WTC11 (cell line): ENCODE measurements around the gene CPVL. TPM values are rescaled to one million over a fixed set of nuclear protein-coding genes. Genes with fewer than 3 reads are reported as not detected.

ENCODE experiments used
- CREB1 ChIP-seq: sonication (generic); formaldehyde crosslinking; IDR thresholded peaks from 2 replicates; pipeline ENCODE4 v1.8.0; 2023; ENCODE audit warnings: mild to moderate bottlenecking, missing genetic modification reagents
- CREM ChIP-seq: sonication (generic); formaldehyde crosslinking; IDR thresholded peaks from 2 replicates; pipeline ENCODE4 v1.8.1; 2022; ENCODE audit warnings: mild to moderate bottlenecking, missing genetic modification reagents, moderate library complexity
- GABPB1 ChIP-seq: sonication (generic); formaldehyde crosslinking; IDR thresholded peaks from 2 replicates; pipeline ENCODE4 v1.8.1; 2023; ENCODE audit warnings: mild to moderate bottlenecking, missing genetic modification reagents
- JAZF1 ChIP-seq: fragments of 250-450 bp; sonication (Bioruptor Pico); IDR thresholded peaks from 2 replicates; pipeline ENCODE4 v1.9.0; 2021; ENCODE audit warnings: moderate library complexity, mild to moderate bottlenecking, inconsistent platforms
- NFATC4 ChIP-seq: fragments of 250-450 bp; sonication (Bioruptor Pico); IDR thresholded peaks from 2 replicates; pipeline ENCODE4 v1.9.0; 2021; ENCODE audit warnings: mild to moderate bottlenecking
- SP1 ChIP-seq: sonication (generic); formaldehyde crosslinking; conservative IDR thresholded peaks from 2 replicates; pipeline ENCODE4 v1.8.1; 2022; ENCODE audit warnings: missing genetic modification reagents
- ZBTB21 ChIP-seq: sonication (generic); formaldehyde crosslinking; IDR thresholded peaks from 2 replicates; pipeline ENCODE4 v1.8.1; 2023; ENCODE audit warnings: mild to moderate bottlenecking, missing genetic modification reagents, borderline replicate concordance
- ZNF121 ChIP-seq: sonication (generic); formaldehyde crosslinking; IDR thresholded peaks from 2 replicates; pipeline ENCODE4 v1.8.0; 2023; ENCODE audit warnings: missing genetic modification reagents
- ZNF138 ChIP-seq: sonication (generic); formaldehyde crosslinking; conservative IDR thresholded peaks from 2 replicates; pipeline ENCODE4 v1.8.1; 2022; ENCODE audit warnings: mild to moderate bottlenecking, moderate library complexity, missing genetic modification reagents
- ZNF232 ChIP-seq: sonication (generic); formaldehyde crosslinking; IDR thresholded peaks from 2 replicates; pipeline ENCODE4 v1.8.0; 2022; ENCODE audit warnings: mild to moderate bottlenecking, missing genetic modification reagents
- total RNA-seq: library from RNA; stranded (reverse); gene quantifications from 3 replicates; pipeline ENCODE4 v1.2.3, GENCODE V29; 2021
- TF ChIP-seq, protein P1 (sequence below): fragments of 250-450 bp; sonication (Bioruptor Pico); IDR thresholded peaks from 2 replicates; pipeline ENCODE4 v1.9.0; 2021; ENCODE audit warnings: mild to moderate bottlenecking, borderline replicate concordance
- TF ChIP-seq, protein P2 (sequence below): sonication (generic); formaldehyde crosslinking; IDR thresholded peaks from 2 replicates; pipeline ENCODE4 v1.8.1; 2022; ENCODE audit warnings: missing genetic modification reagents, borderline replicate concordance
- TF ChIP-seq, protein P3 (sequence below): sonication (generic); formaldehyde crosslinking; IDR thresholded peaks from 2 replicates; pipeline ENCODE4 v1.8.0; 2022; ENCODE audit warnings: mild to moderate bottlenecking, missing genetic modification reagents
- TF ChIP-seq, protein P4 (sequence below): sonication (generic); formaldehyde crosslinking; IDR thresholded peaks from 2 replicates; pipeline ENCODE4 v1.8.0; 2022; ENCODE audit warnings: mild to moderate bottlenecking, missing genetic modification reagents
- TF ChIP-seq, protein P5 (sequence below): sonication (generic); formaldehyde crosslinking; IDR thresholded peaks from 2 replicates; pipeline ENCODE4 v1.8.1; 2023; ENCODE audit warnings: mild to moderate bottlenecking, missing genetic modification reagents, moderate library complexity
- TF ChIP-seq, protein P6 (sequence below): sonication (generic); formaldehyde crosslinking; IDR thresholded peaks from 2 replicates; pipeline ENCODE4 v1.8.1; 2023; ENCODE audit warnings: mild to moderate bottlenecking, missing genetic modification reagents, borderline replicate concordance
- TF ChIP-seq, protein P7 (sequence below): sonication (generic); formaldehyde crosslinking; IDR thresholded peaks from 2 replicates; pipeline ENCODE4 v1.8.0; 2023; ENCODE audit warnings: mild to moderate bottlenecking, missing genetic modification reagents
- TF ChIP-seq, protein P8 (sequence below): fragments of 200-600 bp; IDR thresholded peaks from 2 replicates; pipeline ENCODE4 v1.8.0; 2022; ENCODE audit warnings: antibody characterized with exemption

Gene CPVL
- total RNA-seq, 1 experiment from 2014 or later: 34.2 TPM

DNA sequence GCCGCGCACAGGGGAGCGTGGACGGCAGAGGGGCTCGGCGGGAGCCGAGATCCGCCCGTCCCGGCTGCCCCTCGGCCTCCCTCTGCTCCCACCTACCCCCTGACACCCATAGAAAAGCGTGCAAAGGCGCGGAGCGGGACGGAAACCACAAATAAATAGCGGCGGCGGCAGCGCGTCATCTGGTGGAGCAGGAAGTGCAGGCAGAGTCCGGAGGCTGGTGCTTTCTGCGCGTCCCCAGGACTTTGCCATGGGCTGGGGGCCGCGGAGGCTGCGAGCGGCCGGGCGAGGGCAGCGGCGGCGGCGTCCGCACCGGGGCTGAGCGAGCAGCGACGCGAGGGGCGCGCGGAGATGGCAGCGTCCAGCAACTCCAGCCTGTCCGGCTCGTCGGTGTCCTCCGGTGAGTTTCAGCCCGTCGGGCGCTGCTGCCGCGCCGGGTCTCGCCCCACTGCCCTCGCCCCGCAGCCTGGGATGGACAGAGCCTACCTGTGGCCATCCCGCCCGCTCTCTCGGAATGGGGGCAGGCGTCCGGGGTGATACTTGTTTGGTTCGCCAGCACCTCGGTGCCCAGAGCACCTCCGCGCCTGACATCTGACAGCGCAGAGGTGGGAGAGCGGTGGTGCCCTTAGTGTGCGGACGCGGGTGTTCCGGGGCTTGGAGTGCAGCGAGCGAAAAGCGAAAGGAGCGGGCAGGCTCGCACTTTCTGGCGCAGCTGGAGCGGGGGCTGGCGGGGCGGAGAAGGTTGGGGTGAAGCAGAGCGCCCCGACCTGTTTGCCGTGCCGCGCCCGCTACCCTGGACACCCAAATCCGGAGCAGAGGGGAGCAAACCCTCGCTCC is 48.5 kb upstream of the CPVL start, which contains the start of gene CHN2 (continued):
- TF ChIP-seq, protein P1, sequence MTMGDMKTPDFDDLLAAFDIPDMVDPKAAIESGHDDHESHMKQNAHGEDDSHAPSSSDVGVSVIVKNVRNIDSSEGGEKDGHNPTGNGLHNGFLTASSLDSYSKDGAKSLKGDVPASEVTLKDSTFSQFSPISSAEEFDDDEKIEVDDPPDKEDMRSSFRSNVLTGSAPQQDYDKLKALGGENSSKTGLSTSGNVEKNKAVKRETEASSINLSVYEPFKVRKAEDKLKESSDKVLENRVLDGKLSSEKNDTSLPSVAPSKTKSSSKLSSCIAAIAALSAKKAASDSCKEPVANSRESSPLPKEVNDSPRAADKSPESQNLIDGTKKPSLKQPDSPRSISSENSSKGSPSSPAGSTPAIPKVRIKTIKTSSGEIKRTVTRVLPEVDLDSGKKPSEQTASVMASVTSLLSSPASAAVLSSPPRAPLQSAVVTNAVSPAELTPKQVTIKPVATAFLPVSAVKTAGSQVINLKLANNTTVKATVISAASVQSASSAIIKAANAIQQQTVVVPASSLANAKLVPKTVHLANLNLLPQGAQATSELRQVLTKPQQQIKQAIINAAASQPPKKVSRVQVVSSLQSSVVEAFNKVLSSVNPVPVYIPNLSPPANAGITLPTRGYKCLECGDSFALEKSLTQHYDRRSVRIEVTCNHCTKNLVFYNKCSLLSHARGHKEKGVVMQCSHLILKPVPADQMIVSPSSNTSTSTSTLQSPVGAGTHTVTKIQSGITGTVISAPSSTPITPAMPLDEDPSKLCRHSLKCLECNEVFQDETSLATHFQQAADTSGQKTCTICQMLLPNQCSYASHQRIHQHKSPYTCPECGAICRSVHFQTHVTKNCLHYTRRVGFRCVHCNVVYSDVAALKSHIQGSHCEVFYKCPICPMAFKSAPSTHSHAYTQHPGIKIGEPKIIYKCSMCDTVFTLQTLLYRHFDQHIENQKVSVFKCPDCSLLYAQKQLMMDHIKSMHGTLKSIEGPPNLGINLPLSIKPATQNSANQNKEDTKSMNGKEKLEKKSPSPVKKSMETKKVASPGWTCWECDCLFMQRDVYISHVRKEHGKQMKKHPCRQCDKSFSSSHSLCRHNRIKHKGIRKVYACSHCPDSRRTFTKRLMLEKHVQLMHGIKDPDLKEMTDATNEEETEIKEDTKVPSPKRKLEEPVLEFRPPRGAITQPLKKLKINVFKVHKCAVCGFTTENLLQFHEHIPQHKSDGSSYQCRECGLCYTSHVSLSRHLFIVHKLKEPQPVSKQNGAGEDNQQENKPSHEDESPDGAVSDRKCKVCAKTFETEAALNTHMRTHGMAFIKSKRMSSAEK (CRISPR knock-in tag): no peak
- TF ChIP-seq, protein P2, sequence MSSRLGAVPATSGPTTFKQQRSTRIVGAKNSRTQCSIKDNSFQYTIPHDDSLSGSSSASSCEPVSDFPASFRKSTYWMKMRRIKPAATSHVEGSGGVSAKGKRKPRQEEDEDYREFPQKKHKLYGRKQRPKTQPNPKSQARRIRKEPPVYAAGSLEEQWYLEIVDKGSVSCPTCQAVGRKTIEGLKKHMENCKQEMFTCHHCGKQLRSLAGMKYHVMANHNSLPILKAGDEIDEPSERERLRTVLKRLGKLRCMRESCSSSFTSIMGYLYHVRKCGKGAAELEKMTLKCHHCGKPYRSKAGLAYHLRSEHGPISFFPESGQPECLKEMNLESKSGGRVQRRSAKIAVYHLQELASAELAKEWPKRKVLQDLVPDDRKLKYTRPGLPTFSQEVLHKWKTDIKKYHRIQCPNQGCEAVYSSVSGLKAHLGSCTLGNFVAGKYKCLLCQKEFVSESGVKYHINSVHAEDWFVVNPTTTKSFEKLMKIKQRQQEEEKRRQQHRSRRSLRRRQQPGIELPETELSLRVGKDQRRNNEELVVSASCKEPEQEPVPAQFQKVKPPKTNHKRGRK (CRISPR knock-in tag): no peak
- TF ChIP-seq, protein P3, sequence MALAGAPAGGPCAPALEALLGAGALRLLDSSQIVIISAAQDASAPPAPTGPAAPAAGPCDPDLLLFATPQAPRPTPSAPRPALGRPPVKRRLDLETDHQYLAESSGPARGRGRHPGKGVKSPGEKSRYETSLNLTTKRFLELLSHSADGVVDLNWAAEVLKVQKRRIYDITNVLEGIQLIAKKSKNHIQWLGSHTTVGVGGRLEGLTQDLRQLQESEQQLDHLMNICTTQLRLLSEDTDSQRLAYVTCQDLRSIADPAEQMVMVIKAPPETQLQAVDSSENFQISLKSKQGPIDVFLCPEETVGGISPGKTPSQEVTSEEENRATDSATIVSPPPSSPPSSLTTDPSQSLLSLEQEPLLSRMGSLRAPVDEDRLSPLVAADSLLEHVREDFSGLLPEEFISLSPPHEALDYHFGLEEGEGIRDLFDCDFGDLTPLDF (CRISPR knock-in tag): no peak
- TF ChIP-seq GABPB1 (CRISPR knock-in tag): peak; percentile 51; the same call in 1 of the 2 replicates
- no peak for TF ChIP-seq ZNF232
- no peak for TF ChIP-seq ZNF121 (CRISPR knock-in tag)
- peak; percentile 47; the same call in 1 of the 2 replicates for TF ChIP-seq CREM (CRISPR knock-in tag)
- TF ChIP-seq, protein P4, sequence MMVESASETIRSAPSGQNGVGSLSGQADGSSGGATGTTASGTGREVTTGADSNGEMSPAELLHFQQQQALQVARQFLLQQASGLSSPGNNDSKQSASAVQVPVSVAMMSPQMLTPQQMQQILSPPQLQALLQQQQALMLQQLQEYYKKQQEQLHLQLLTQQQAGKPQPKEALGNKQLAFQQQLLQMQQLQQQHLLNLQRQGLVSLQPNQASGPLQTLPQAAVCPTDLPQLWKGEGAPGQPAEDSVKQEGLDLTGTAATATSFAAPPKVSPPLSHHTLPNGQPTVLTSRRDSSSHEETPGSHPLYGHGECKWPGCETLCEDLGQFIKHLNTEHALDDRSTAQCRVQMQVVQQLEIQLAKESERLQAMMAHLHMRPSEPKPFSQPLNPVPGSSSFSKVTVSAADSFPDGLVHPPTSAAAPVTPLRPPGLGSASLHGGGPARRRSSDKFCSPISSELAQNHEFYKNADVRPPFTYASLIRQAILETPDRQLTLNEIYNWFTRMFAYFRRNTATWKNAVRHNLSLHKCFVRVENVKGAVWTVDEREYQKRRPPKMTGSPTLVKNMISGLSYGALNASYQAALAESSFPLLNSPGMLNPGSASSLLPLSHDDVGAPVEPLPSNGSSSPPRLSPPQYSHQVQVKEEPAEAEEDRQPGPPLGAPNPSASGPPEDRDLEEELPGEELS (CRISPR knock-in tag): no peak
- TF ChIP-seq, protein P5, sequence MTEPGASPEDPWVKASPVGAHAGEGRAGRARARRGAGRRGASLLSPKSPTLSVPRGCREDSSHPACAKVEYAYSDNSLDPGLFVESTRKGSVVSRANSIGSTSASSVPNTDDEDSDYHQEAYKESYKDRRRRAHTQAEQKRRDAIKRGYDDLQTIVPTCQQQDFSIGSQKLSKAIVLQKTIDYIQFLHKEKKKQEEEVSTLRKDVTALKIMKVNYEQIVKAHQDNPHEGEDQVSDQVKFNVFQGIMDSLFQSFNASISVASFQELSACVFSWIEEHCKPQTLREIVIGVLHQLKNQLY: no peak
- TF ChIP-seq NFATC4: no peak
- no peak for TF ChIP-seq CREB1 (CRISPR knock-in tag)
- TF ChIP-seq SP1 (CRISPR knock-in tag): no peak
- TF ChIP-seq, protein P6, sequence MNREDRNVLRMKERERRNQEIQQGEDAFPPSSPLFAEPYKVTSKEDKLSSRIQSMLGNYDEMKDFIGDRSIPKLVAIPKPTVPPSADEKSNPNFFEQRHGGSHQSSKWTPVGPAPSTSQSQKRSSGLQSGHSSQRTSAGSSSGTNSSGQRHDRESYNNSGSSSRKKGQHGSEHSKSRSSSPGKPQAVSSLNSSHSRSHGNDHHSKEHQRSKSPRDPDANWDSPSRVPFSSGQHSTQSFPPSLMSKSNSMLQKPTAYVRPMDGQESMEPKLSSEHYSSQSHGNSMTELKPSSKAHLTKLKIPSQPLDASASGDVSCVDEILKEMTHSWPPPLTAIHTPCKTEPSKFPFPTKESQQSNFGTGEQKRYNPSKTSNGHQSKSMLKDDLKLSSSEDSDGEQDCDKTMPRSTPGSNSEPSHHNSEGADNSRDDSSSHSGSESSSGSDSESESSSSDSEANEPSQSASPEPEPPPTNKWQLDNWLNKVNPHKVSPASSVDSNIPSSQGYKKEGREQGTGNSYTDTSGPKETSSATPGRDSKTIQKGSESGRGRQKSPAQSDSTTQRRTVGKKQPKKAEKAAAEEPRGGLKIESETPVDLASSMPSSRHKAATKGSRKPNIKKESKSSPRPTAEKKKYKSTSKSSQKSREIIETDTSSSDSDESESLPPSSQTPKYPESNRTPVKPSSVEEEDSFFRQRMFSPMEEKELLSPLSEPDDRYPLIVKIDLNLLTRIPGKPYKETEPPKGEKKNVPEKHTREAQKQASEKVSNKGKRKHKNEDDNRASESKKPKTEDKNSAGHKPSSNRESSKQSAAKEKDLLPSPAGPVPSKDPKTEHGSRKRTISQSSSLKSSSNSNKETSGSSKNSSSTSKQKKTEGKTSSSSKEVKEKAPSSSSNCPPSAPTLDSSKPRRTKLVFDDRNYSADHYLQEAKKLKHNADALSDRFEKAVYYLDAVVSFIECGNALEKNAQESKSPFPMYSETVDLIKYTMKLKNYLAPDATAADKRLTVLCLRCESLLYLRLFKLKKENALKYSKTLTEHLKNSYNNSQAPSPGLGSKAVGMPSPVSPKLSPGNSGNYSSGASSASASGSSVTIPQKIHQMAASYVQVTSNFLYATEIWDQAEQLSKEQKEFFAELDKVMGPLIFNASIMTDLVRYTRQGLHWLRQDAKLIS (CRISPR knock-in tag): no peak
- no peak for TF ChIP-seq ZNF138 (CRISPR knock-in tag)
- TF ChIP-seq JAZF1: no peak
- TF ChIP-seq ZBTB21 (CRISPR knock-in tag): no peak
- TF ChIP-seq, protein P7, sequence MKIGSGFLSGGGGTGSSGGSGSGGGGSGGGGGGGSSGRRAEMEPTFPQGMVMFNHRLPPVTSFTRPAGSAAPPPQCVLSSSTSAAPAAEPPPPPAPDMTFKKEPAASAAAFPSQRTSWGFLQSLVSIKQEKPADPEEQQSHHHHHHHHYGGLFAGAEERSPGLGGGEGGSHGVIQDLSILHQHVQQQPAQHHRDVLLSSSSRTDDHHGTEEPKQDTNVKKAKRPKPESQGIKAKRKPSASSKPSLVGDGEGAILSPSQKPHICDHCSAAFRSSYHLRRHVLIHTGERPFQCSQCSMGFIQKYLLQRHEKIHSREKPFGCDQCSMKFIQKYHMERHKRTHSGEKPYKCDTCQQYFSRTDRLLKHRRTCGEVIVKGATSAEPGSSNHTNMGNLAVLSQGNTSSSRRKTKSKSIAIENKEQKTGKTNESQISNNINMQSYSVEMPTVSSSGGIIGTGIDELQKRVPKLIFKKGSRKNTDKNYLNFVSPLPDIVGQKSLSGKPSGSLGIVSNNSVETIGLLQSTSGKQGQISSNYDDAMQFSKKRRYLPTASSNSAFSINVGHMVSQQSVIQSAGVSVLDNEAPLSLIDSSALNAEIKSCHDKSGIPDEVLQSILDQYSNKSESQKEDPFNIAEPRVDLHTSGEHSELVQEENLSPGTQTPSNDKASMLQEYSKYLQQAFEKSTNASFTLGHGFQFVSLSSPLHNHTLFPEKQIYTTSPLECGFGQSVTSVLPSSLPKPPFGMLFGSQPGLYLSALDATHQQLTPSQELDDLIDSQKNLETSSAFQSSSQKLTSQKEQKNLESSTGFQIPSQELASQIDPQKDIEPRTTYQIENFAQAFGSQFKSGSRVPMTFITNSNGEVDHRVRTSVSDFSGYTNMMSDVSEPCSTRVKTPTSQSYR (CRISPR knock-in tag): no peak
- TF ChIP-seq, protein P8, sequence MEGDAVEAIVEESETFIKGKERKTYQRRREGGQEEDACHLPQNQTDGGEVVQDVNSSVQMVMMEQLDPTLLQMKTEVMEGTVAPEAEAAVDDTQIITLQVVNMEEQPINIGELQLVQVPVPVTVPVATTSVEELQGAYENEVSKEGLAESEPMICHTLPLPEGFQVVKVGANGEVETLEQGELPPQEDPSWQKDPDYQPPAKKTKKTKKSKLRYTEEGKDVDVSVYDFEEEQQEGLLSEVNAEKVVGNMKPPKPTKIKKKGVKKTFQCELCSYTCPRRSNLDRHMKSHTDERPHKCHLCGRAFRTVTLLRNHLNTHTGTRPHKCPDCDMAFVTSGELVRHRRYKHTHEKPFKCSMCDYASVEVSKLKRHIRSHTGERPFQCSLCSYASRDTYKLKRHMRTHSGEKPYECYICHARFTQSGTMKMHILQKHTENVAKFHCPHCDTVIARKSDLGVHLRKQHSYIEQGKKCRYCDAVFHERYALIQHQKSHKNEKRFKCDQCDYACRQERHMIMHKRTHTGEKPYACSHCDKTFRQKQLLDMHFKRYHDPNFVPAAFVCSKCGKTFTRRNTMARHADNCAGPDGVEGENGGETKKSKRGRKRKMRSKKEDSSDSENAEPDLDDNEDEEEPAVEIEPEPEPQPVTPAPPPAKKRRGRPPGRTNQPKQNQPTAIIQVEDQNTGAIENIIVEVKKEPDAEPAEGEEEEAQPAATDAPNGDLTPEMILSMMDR: no peak
